Mammary epithelial cell (primary cell): ENCODE measurements around the gene LAG3.

Experiments
- CTCF ChIP-seq, 2 donors: IDR thresholded peaks in 1 of 2; conservative IDR thresholded peaks in 1 of 2; 2 replicates each; pipeline ENCODE4 v1.5.1; 2011 to 2012; ENCODE audit warnings: inconsistent platforms in 2 of 2, low read length in 2 of 2, mild to moderate bottlenecking in 2 of 2, control low read depth in 1 of 2, low read depth in 1 of 2; ENCODE audit not compliant: insufficient read depth in 1 of 2; ENCODE audit errors: extremely low read depth in 1 of 2
- EZH2 ChIP-seq: IDR thresholded peaks from 2 replicates; pipeline ENCODE4 v1.6.1; 2012; ENCODE audit warnings: low read length, inconsistent platforms, borderline replicate concordance

GRCh38 chr12:6764011-6764828 is 8.1 kb upstream of the LAG3 start:
- TF ChIP-seq EZH2 (no peak), CTCF (conservative IDR thresholded peaks at IDR 0.05 in 1 of 2, IDR thresholded peaks at IDR 0.05 in 1 of 2; ENCODE audit: extremely low read depth in 1 of 2, insufficient read depth in 1 of 2, low read depth in 1 of 2, low read length in 2 of 2) (no peak)
